ENCODE data around the gene ZNF484. TPM values are rescaled to one million over a fixed set of nuclear protein-coding genes. Genes with fewer than 3 reads are reported as not detected.
"Not testable (repeated sequence)": the region's sequence is repeated elsewhere in the genome, so short reads cannot be mapped to it uniquely, and the experiment has no call there.

ZNF484 gene
- total and polyA plus RNA-seq, 11 donors: 1.1 to 8.9 (median 5.5) TPM

GRCh38 chr9:92860867-92861266 is 17.0 kb downstream of the ZNF484 start:
- peaks cover 0 to 6% (median 0%) of the 10 kb centered on the region in 12 donors for H3K9me3 ChIP-seq
- peaks cover 0 to 43% (median 21%) of the 10 kb centered on the region in 9 donors for H3K36me3 ChIP-seq
- H3K4me3 ChIP-seq: no peak overlapping the region
- TF ChIP-seq POLR2A (IDR thresholded peaks at IDR 0.05) (no peak), CTCF (IDR thresholded peaks at IDR 0.05) (no peak)
- H3K27ac ChIP-seq: no peak overlapping the region
- intact Hi-C loops (cut with DNase I): no loop called here
- peaks cover 0 to 3% (median 0%) of the 10 kb centered on the region in 12 donors for H3K4me1 ChIP-seq
- DNase-seq: no peak
- 85 to 92% (median 90%) methylated on average over 1 of the region's 1 CpG for WGBS, 4 donors
- no peak for ATAC-seq
- no peaks in the 10 kb centered on the region for H3K27me3 ChIP-seq

GRCh38 chr9:92857236-92857635 is 20.6 kb downstream of the ZNF484 start:
- Histone ChIP-seq H3K27me3 (no peaks in the 10 kb centered on the region), H3K4me1 (peaks cover 0 to 3% (median 0%) of the 10 kb centered on the region in 12 donors), H3K36me3 (peaks cover 0 to 79% (median 52%) of the 10 kb centered on the region in 9 donors), H3K9me3 (peaks cover 0 to 6% (median 0%) of the 10 kb centered on the region in 12 donors), H3K4me3 (no peak overlapping the region), H3K27ac (no peak overlapping the region)
- no peak for TF ChIP-seq CTCF (IDR thresholded peaks at IDR 0.05)
- no peak for TF ChIP-seq POLR2A (IDR thresholded peaks at IDR 0.05)
- intact Hi-C loops (cut with DNase I): no loop called here
- ATAC-seq (no peak), DNase-seq (no peak)

GRCh38 chr9:92853716-92854115 is 24.1 kb downstream of the ZNF484 start:
- Histone ChIP-seq H3K36me3 (peaks cover 6 to 91% (median 75%) of the 10 kb centered on the region in 9 donors), H3K4me3 (no peak overlapping the region), H3K27ac (no peak overlapping the region), H3K9me3 (peaks cover 0 to 22% (median 9%) of the 10 kb centered on the region in 12 donors), H3K4me1 (no peaks in the 10 kb centered on the region), H3K27me3 (no peaks in the 10 kb centered on the region)
- 69 to 96% (median 83%) methylated on average over 2 of the region's 2 CpGs for WGBS, 4 donors
- TF ChIP-seq CTCF (IDR thresholded peaks at IDR 0.05) (no peak), POLR2A (IDR thresholded peaks at IDR 0.05) (no peak)
- ATAC-seq: no peak
- intact Hi-C loops (cut with DNase I): no loop called here
- DNase-seq: no peak

- Histone ChIP-seq H3K27me3 (no peaks in the 10 kb centered on the region), H3K4me3 (no peak overlapping the region), H3K4me1 (no peaks in the 10 kb centered on the region), H3K9me3 (peaks cover 0 to 50% (median 37%) of the 10 kb centered on the region in 12 donors), H3K27ac (no peak overlapping the region), H3K36me3 (peaks cover 23 to 100% (median 91%) of the 10 kb centered on the region in 9 donors)
- TF ChIP-seq CTCF (IDR thresholded peaks at IDR 0.05): no peak
- no peak for TF ChIP-seq POLR2A (IDR thresholded peaks at IDR 0.05)
- intact Hi-C loops (cut with DNase I): no loop called here
- no peak for ATAC-seq
- DNase-seq: no peak
Observed at GRCh38 chr9:92850898-92851297, 26.9 kb downstream of the ZNF484 start.

GRCh38 chr9:92848740-92849139 is 29.1 kb downstream of the ZNF484 start:
- Histone ChIP-seq H3K9me3 (peaks cover 0 to 72% (median 57%) of the 10 kb centered on the region in 12 donors), H3K36me3 (peaks cover 23 to 89% (median 70%) of the 10 kb centered on the region in 9 donors)
- H3K4me1 ChIP-seq; ATAC-seq; DNase-seq; H3K27me3 ChIP-seq; intact Hi-C loops (cut with DNase I); H3K27ac ChIP-seq; H3K4me3 ChIP-seq: not testable (repeated sequence)
- WGBS, 4 donors: 83 to 98% (median 97%) methylated on average over 6 of the region's 6 CpGs
